Measurements from ENCODE around the gene SAMD7. TPM values are rescaled to one million over a fixed set of nuclear protein-coding genes. Genes with fewer than 3 reads are reported as not detected.
A peak's percentile ranks its signal among the peaks of the same experiment; 100 is the strongest.

SAMD7 gene
- total and polyA plus RNA-seq, 2 of the 13 experiments (the other 11 are each of a cell fraction or from before 2014, with no cell fraction given): not detected

GRCh38 chr3:169865176-169865767 is 46.1 kb upstream of the SAMD7 start:
- no TSS peak for BruUV-seq (replicated peaks)
- H3K4me1 ChIP-seq (ENCODE audit: insufficient read depth, low read length): peaks cover 8% of the 10 kb centered on the region
- 60% methylated on average over 9 of the region's 12 CpGs for whole genome bisulfite sequencing (ENCODE audit: low lambda C conversion rate)
- in situ Hi-C loops (cut with HindIII; ENCODE audit: extremely low pct_ligation_motif_present, low pct_unique_long_range_greater_than_20kb): loop anchor here (10.0 kb wide), 1 partner anchor 170 kb away; the partner anchor contains the start of gene GPR160
- intact Hi-C loops (cut with micrococcal nuclease; ENCODE audit: unreplicated experiment): no loop called here
- no peak overlapping the region for H3K4me3 ChIP-seq (replicated peaks in 1 of 3; ENCODE audit: insufficient read depth in 1 of 3, low read depth in 2 of 3, low read length in 3 of 3)
- no peaks in the 10 kb centered on the region for H3K79me2 ChIP-seq (ENCODE audit: insufficient read depth, low read length)
- no peaks in the 10 kb centered on the region for H3K27me3 ChIP-seq (ENCODE audit: control insufficient read depth in 1 of 2, insufficient read depth in 2 of 2, low read length in 2 of 2)
- H4K20me1 ChIP-seq (ENCODE audit: insufficient read depth, low read length): no peaks in the 10 kb centered on the region
- ATAC-seq (peak; percentile 49; the same call in 2 of the 3 replicates), DNase-seq (ENCODE audit: low spot score) (no peak), FAIRE-seq (no peak)
- POLR2A ChIA-PET: no interaction called here
- no peak overlapping the region for H2AFZ ChIP-seq (ENCODE audit: low read length)
- H3K4me2 ChIP-seq (ENCODE audit: low read depth, low read length): no peak overlapping the region
- no peaks in the 10 kb centered on the region for H3K9me3 ChIP-seq (ENCODE audit: low read length)
- H3K36me3 ChIP-seq (replicated peaks in 1 of 2; ENCODE audit: control insufficient read depth in 1 of 2, insufficient read depth in 2 of 2, low read length in 2 of 2): no peaks in the 10 kb centered on the region
- no peak overlapping the region for H3K27ac ChIP-seq (ENCODE audit: extremely low read length, insufficient read depth, low read length)
- H3K9ac ChIP-seq (ENCODE audit: insufficient read depth, low read depth, low read length): no peak overlapping the region
- CTCF ChIA-PET (ENCODE audit: low intra/inter-chr PET ratio, low total read pairs): no interaction called here
- TF ChIP-seq DNMT1 (CRISPR knock-in tag; IDR thresholded peaks at IDR 0.05) (no peak), ZNF318 (CRISPR knock-in tag; IDR thresholded peaks at IDR 0.05) (no peak), CENPX (CRISPR knock-in tag; IDR thresholded peaks at IDR 0.05) (no peak), EEA1 (CRISPR knock-in tag; IDR thresholded peaks at IDR 0.05; ENCODE audit: borderline replicate concordance) (no peak), TGIF2 (CRISPR knock-in tag; IDR thresholded peaks at IDR 0.05) (no peak), JUND (CRISPR knock-in tag; IDR thresholded peaks at IDR 0.05) (no peak), ADNP (CRISPR knock-in tag; IDR thresholded peaks at IDR 0.05) (no peak), ZNF407 (CRISPR knock-in tag; IDR thresholded peaks at IDR 0.05; ENCODE audit: not compliant biosample characterization) (no peak)
